8988T (cell line): Measurements from ENCODE around the gene MDM4.
"Not testable (repeated sequence)": the region's sequence is repeated elsewhere in the genome, so short reads cannot be mapped to it uniquely, and the experiment has no call there.

ENCODE experiments used
- DNase-seq: peaks from one replicate; pipeline ENCODE4 v3.0.0; 2011

The MDM4 gene

GRCh38 chr1:204493145-204493983 is 22.8 kb upstream of the MDM4 start:
- no peak for DNase-seq

DNA sequence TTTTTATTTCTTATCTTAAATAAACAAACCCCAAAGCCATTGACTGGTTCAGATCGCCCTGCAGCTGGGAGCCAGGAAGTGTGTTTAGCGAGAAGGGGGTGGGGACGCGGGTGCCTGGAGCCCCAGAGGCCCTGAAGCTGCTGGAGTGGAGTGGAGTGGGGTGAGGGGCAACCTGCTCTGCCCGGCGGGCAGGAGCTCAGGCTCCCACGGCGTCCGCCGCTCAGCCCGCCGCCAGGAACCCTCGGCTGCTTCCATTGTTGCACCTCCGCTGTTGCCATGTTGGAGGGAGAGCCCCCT is 22.3 kb upstream of the MDM4 start:
- no peak for DNase-seq

GRCh38 chr1:204494281-204495077 is 21.7 kb upstream of the MDM4 start, which contains the start of gene PIK3C2B:
TSS of gene PIK3C2B (minus strand) at chr1:204494805. CDS start at chr1:204469802, 25,003 bp downstream.
- DNase-seq, result peak; percentile 96

DNA sequence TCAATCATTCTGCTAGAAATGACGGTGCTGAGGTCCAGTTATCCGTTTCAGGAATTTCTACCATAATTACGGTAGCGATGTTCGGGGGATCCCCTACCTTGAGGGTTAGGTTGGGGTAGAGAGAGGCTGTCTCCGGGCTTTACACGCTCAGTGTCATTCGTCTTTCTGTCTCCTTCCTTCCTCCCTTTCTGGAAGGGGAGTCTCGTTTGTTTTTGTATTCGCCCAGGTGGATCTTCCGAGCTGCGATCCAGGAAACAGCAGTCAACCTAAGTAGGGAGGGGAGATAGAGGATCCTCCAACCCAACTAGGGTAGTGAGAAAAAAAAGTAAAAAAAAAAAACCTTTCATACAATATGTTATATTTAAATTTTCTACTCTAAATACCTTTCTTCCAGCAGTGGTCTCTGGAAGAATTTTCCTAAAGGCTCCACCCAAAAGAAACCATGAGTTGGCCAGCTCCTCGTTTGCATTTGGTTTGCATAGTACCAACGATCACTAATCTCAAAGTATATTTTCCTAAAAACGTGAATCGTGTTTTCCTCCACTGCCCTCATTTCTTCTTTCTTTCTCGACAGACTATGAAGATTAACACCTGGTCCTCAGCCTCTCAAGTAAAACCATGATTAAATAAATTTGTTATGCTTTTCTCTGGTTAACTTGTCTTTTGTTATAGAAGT is 21.0 kb upstream of the MDM4 start:
- DNase-seq, result no peak

GRCh38 chr1:204495777-204496176 is 20.4 kb upstream of the MDM4 start:
- DNase-seq, result no peak

- no peak for DNase-seq
Measured at GRCh38 chr1:204498981-204499380, 17.2 kb upstream of the MDM4 start.

- DNase-seq, result no peak
Measured at GRCh38 chr1:204499511-204500468, 16.4 kb upstream of the MDM4 start.

GRCh38 chr1:204502241-204502640 is 14.0 kb upstream of the MDM4 start:
- no peak for DNase-seq

DNA sequence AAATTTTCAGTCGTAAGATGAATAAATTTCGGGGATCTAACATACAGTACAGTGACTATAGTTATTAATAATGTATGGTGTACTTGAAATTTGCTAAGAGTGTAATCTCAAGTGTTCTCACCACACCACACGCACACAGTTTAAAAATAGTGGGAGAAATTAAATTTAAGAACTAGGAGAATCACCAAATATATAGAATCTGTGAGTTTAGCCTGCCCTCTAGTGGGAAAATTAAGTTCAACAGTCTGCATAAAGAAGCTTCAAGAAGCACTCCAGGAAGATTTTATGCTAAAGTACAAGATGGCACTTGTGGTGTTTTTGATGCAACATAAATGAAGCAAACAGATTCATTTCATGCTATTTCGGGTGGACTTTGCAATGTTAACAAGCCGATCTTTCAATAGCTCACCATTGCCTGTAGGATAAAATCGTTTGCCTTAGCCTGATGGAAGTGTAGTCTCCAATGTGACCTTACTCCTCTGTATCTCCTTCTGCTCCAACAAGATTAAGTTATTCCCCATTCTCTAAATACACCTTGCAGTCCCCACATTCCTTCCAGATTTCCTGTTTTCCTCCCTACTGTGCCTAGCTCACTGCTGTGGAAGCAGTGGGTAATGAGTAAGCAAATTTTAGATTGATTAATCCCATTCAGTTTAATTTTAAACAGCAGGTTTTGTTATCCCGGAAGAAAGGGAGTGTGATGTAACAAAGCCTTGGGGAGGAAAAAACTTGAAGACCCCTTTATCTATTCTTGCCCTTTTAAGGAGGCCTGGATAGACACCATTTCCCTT is 12.9 kb upstream of the MDM4 start:
- no peak for DNase-seq

DNA sequence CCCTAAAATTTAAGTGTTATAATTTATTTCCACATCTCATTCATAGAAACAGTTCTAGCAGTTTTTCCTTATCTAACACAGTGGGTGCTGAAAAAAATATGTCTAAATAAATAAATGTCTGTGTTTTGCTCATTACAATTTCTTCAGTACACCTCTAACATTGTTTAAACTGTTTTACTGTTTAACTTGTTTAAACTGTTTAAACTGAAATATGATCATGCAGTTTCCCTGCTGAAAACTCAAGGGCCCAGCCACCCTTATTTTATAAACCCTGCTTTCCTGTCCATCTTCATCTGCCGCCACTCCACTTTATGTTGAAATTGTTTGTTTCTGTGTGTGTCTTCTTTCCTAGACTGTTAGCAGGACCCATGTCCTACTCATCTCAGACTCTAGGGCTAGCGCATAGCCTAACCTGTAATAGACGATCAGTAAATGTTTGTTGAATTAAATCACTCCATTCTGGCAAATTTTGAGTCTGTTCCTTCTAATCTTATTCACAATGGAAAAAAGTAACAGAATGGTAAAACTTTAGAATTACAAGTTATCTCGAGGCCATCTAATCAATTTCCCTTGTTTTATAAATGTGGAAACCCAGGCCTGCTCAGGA is 12.2 kb upstream of the MDM4 start:
- no peak for DNase-seq

DNA sequence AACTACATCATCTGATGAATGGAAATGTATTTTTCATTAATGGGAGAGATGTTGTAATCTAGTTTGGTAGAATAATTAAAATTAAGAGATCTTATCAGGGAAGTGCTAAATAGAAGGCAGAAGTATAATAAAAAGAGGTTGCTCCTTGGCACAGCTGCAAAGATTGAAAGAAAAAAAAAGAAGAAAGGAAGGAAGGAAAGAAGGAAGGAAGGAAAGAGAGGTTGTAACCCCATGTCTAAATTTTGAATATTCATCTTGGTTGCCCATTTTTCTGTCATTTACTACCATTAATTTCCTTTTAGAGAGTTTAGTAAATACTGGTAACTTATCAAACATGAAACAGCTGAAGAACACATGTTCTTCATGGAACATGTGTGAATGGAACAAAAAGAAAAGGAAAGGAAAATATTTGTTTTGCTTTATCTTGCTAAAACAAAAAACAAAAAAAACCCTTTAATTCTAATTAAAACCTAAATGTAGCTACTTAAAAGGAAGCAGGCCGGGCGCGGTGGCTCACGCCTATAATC is 10.5 kb upstream of the MDM4 start:
- no peak for DNase-seq

DNA sequence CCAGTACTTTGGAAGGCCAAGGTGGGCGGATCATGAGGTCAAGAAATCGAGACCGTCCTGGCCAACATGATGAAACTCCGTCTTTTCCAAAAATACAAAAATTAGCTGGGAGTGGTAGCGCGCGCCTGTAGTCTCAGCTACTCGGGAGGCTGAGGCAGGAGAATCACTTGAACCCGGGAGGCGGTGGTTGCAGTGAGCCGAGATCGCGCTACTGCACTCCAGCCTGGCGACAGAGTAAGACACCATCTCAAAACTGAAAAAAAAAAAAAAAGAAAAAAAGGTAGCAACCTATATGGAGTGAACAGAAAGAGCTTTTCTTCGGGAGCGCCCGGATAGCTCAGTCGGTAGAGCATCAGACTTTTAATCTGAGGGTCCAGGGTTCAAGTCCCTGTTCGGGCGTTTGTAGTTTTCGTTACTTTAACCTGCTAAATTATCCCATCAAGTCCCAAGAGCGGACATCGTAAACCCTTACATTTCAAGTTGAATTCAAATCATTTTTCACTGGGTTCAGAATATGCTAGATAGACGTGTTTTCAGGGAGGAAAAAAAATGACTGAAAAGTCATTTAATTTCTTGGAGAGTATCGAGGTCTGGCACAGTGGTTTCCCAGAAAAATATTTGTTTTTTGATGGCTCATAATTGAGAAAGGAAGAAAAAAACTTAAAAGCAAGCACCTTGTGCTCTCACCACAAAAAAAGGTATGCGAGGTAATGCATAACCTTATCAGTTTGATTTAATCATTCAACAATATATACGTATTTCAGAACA is 9.8 kb upstream of the MDM4 start:
- no peak for DNase-seq

DNA sequence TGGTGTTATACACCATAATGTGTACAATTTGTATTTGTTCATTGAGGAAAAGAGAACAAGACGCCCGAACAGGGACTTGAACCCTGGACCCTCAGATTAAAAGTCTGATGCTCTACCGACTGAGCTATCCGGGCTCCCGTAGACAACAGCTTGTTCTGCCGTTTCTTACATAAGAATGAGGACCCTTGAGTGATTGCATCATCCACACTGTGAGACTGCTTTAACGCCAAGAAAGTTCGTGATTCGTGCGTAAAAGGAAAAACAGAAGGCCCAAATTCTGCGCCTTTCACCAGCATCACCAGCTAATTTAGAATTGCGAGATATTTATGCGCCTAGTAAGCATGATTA is 9.3 kb upstream of the MDM4 start:
- DNase-seq, result no peak

- no peak for DNase-seq
Measured at GRCh38 chr1:204507317-204508105, 8.7 kb upstream of the MDM4 start.

- no peak for DNase-seq
Measured at GRCh38 chr1:204509186-204509635, 7.0 kb upstream of the MDM4 start.

- DNase-seq, result no peak
Measured at GRCh38 chr1:204511366-204511765, 4.8 kb upstream of the MDM4 start.

DNA sequence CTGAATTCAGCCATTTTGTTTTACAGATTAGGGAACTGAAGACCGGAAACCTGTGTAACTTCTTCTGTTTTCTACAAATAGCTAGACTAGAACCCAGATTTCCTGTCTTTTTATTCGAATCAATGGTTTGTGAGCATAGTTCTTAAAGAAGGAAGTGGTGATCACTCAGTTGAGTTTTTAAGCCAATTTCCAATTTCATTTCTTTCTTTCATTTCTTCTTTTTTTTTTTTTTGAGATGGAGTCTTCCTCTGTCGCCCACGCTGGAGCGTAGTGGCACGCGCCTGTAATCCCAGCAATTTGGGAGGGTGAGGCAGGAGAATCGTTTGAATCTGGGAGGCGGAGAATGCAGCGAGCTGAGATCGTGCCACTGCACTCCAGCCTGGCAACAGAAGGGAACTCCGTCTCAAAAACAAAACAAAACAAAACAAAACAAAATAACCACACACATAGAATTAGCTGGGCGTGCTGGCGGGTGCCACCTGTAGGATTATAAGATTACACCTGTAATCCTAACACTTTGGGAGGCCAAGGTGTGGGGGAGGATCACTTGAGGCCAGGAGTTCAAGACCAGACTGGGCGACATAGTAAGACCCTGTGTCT is 3.0 kb upstream of the MDM4 start:
- DNase-seq, result no peak

GRCh38 chr1:204514828-204515227 is 1.4 kb upstream of the MDM4 start:
- DNase-seq, result no peak

- not testable (repeated sequence) for DNase-seq
Measured at GRCh38 chr1:204517382-204517781, 1.2 kb downstream of the MDM4 start.
